ENCODE data around the gene SAMD10. TPM values are rescaled to one million over a fixed set of nuclear protein-coding genes. Genes with fewer than 3 reads are reported as not detected.

Gene SAMD10
- total RNA-seq, 1 donor, result 1.3 TPM

- no peak for DNase-seq (ENCODE audit: low read depth)
- H3K4me3 ChIP-seq (ENCODE audit: low read depth, low read length), result no peak overlapping the region
- TF ChIP-seq CTCF (IDR thresholded peaks at IDR 0.05; ENCODE audit: insufficient read depth, low read depth, low read length), result no peak
Observed at GRCh38 chr20:63946986-63947637, 32.3 kb downstream of the SAMD10 start.

GRCh38 chr20:63945921-63946920 is 33.2 kb downstream of the SAMD10 start:
- DNase-seq (ENCODE audit: low read depth), result no peak
- no peak overlapping the region for H3K4me3 ChIP-seq (ENCODE audit: low read depth, low read length)
- no peak for TF ChIP-seq CTCF (IDR thresholded peaks at IDR 0.05; ENCODE audit: insufficient read depth, low read depth, low read length)

GRCh38 chr20:63945031-63945658 is 34.3 kb downstream of the SAMD10 start:
- H3K4me3 ChIP-seq (ENCODE audit: low read depth, low read length), result no peak overlapping the region
- DNase-seq (ENCODE audit: low read depth), result no peak
- TF ChIP-seq CTCF (IDR thresholded peaks at IDR 0.05; ENCODE audit: insufficient read depth, low read depth, low read length), result no peak

- DNase-seq (ENCODE audit: low read depth), result no peak
- no peak for TF ChIP-seq CTCF (IDR thresholded peaks at IDR 0.05; ENCODE audit: insufficient read depth, low read depth, low read length)
- H3K4me3 ChIP-seq (ENCODE audit: low read depth, low read length), result no peak overlapping the region
Observed at GRCh38 chr20:63944078-63944941, 35.1 kb downstream of the SAMD10 start.

- DNase-seq (ENCODE audit: low read depth), result no peak
- no peak overlapping the region for H3K4me3 ChIP-seq (ENCODE audit: low read depth, low read length)
- no peak for TF ChIP-seq CTCF (IDR thresholded peaks at IDR 0.05; ENCODE audit: insufficient read depth, low read depth, low read length)
Observed at GRCh38 chr20:63943808-63944077, 35.7 kb downstream of the SAMD10 start.
